K562 (cell line): ENCODE measurements around the gene POP5. TPM values are rescaled to one million over a fixed set of nuclear protein-coding genes. Genes with fewer than 3 reads are reported as not detected.
A peak's percentile ranks its signal among the peaks of the same experiment; 100 is the strongest.

Experiments
- ARID2 ChIP-seq: fragments of 450-650 bp; IDR thresholded peaks from 2 replicates; pipeline ENCODE4 v1.6.1; 2017; ENCODE audit warnings: antibody characterized with exemption, mild to moderate bottlenecking
- ASH1L ChIP-seq: fragments of 450-650 bp; IDR thresholded peaks from 2 replicates; pipeline ENCODE4 v1.6.1; 2018; ENCODE audit warnings: borderline replicate concordance, mild to moderate bottlenecking, low read depth; ENCODE audit not compliant: partially characterized antibody
- DNMT1 ChIP-seq: fragments of 450-650 bp; IDR thresholded peaks from 2 replicates; pipeline ENCODE4 v1.6.1; 2016; ENCODE audit warnings: antibody characterized with exemption, mild to moderate bottlenecking
- HLTF ChIP-seq: fragments of 450-650 bp; IDR thresholded peaks from 2 replicates; pipeline ENCODE4 v1.6.1; 2016
- MECOM ChIP-seq: fragments of 250-450 bp; sonication (Bioruptor Pico); IDR thresholded peaks from 2 replicates; pipeline ENCODE4 v1.8.0; 2022; ENCODE audit warnings: inconsistent platforms
- NFE2 ChIP-seq: IDR thresholded peaks from 2 replicates; pipeline ENCODE4 v1.6.1; 2014; ENCODE audit warnings: antibody characterized with exemption, low read depth
- OTX1 ChIP-seq: fragments of 450-650 bp; formaldehyde crosslinking; IDR thresholded peaks from 2 replicates; pipeline ENCODE4 v1.4.0; 2022; ENCODE audit warnings: mild to moderate bottlenecking
- PCBP1 ChIP-seq: fragments of 200-400 bp; formaldehyde crosslinking; IDR thresholded peaks from 2 replicates; pipeline ENCODE4 v1.6.1; 2018; ENCODE audit warnings: mild to moderate bottlenecking, low read depth, low read length; ENCODE audit not compliant: poor library complexity, severe bottlenecking
- PHF8 ChIP-seq: fragments of 200-600 bp; sonication (generic); IDR thresholded peaks from 2 replicates; pipeline ENCODE4 v1.6.1; 2012; ENCODE audit warnings: mixed run types, mild to moderate bottlenecking, inconsistent platforms, low read length, moderate library complexity, borderline replicate concordance
- POLR2B ChIP-seq: fragments of 450-650 bp; IDR thresholded peaks from 2 replicates; pipeline ENCODE4 v1.6.1; 2018; ENCODE audit warnings: low read depth; ENCODE audit not compliant: partially characterized antibody
- ZBTB17 ChIP-seq: fragments of 450-650 bp; formaldehyde crosslinking; IDR thresholded peaks from 2 replicates; pipeline ENCODE4 v1.4.0; 2020; ENCODE audit warnings: mild to moderate bottlenecking
- ZNF12 ChIP-seq: sonication (generic); formaldehyde crosslinking; IDR thresholded peaks from 2 replicates; pipeline ENCODE4 v1.4.0; 2020; ENCODE audit warnings: mild to moderate bottlenecking, missing genetic modification reagents
- ZNF589 ChIP-seq: fragments of 200-800 bp; sonication (Bioruptor generic); IDR thresholded peaks from 2 replicates; pipeline ENCODE4 v1.6.1; 2016; ENCODE audit warnings: low read depth, missing genetic modification characterization, missing compliant biosample characterization
- polyA plus RNA-seq, 8 experiments: library from polyadenylated mRNA; depleted of rRNA in 4 of 8; stranded (reverse) in 5 of 8; unstranded in 3 of 8; fragments of >200 nt; fragmentation: Nextera tagmentation in 2 of 8; fragmentation: Illumina TruSeq in 1 of 8; extraction: Ambion mirVana in 2 of 8; extraction: Trizol in 1 of 8; gene quantifications; 2 replicates each; pipeline versions ENCODE4 v1.2.1 to v1.2.3, GENCODE V29; 2011 to 2014; ENCODE audit warnings: inconsistent platforms in 1 of 8, missing spikeins in 1 of 8
- total RNA-seq, 7 experiments: library from RNA; depleted of rRNA in 6 of 7; stranded (reverse); fragments of >200 nt in 6 of 7; fragmentation: Illumina TruSeq in 2 of 7; extraction: Trizol in 2 of 7; gene quantifications; 2 replicates each; pipeline versions ENCODE4 v1.2.1 to v1.2.3, GENCODE V29; 2011 to 2021; ENCODE audit warnings: low replicate concordance in 1 of 7
- TF ChIP-seq, protein P1 (sequence below): fragments of 450-650 bp; IDR thresholded peaks from 2 replicates; pipeline ENCODE4 v1.6.1; 2016; ENCODE audit warnings: borderline replicate concordance
- TF ChIP-seq, protein P2 (sequence below): fragments of 450-650 bp; IDR thresholded peaks from 2 replicates; pipeline ENCODE4 v1.6.1; 2017; ENCODE audit warnings: antibody characterized with exemption, mild to moderate bottlenecking
- TF ChIP-seq, protein P3 (sequence below): sonication (generic); formaldehyde crosslinking; IDR thresholded peaks from 2 replicates; pipeline ENCODE4 v1.8.0; 2022; ENCODE audit warnings: mild to moderate bottlenecking, missing genetic modification reagents
- TF ChIP-seq, protein P4 (sequence below): fragments of 450-650 bp; IDR thresholded peaks from 2 replicates; pipeline ENCODE4 v1.6.1; 2016; ENCODE audit warnings: antibody characterized with exemption

POP5 gene
- total and polyA plus RNA-seq, 9 of the 15 experiments (the other 6 are each of a cell fraction or from before 2014, with no cell fraction given) = 57.5 to 253 (median 73.8) TPM

DNA sequence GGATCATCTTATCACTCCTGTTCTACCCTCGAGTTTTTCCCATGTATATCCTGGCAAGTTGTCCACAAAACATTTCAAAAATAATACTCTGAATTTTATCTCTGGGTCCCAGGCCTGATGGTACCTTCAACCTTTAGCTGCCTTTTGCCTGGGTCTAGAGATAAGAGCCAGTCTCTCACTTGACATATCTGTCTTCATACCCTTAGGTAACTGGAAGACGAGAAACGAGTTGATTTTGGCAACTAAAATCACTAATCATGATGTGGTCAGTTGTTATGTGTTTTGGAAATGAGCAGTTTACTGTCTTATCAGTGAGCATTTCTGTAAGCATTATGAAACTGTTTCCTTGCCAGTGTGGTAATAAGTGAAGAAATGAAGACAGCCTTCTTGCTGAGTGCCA lies 40.8 kb downstream of the POP5 start (continued):
- TF ChIP-seq PHF8 (no peak), ZNF589 (CRISPR knock-in tag) (peak; percentile 86), DNMT1 (no peak), ZBTB17 (CRISPR knock-in tag) (peak; percentile 56; the same call in 1 of the 2 replicates), POLR2B (no peak), ASH1L (no peak), MECOM (CRISPR knock-in tag) (no peak), OTX1 (no peak), ZNF12 (CRISPR knock-in tag) (no peak), ARID2 (no peak), HLTF (peak; percentile 64; the same call in 1 of the 2 replicates), NFE2 (peak; percentile 69), PCBP1 (no peak)
- TF ChIP-seq, protein P1, sequence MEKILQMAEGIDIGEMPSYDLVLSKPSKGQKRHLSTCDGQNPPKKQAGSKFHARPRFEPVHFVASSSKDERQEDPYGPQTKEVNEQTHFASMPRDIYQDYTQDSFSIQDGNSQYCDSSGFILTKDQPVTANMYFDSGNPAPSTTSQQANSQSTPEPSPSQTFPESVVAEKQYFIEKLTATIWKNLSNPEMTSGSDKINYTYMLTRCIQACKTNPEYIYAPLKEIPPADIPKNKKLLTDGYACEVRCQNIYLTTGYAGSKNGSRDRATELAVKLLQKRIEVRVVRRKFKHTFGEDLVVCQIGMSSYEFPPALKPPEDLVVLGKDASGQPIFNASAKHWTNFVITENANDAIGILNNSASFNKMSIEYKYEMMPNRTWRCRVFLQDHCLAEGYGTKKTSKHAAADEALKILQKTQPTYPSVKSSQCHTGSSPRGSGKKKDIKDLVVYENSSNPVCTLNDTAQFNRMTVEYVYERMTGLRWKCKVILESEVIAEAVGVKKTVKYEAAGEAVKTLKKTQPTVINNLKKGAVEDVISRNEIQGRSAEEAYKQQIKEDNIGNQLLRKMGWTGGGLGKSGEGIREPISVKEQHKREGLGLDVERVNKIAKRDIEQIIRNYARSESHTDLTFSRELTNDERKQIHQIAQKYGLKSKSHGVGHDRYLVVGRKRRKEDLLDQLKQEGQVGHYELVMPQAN = no peak
- TF ChIP-seq, protein P2, sequence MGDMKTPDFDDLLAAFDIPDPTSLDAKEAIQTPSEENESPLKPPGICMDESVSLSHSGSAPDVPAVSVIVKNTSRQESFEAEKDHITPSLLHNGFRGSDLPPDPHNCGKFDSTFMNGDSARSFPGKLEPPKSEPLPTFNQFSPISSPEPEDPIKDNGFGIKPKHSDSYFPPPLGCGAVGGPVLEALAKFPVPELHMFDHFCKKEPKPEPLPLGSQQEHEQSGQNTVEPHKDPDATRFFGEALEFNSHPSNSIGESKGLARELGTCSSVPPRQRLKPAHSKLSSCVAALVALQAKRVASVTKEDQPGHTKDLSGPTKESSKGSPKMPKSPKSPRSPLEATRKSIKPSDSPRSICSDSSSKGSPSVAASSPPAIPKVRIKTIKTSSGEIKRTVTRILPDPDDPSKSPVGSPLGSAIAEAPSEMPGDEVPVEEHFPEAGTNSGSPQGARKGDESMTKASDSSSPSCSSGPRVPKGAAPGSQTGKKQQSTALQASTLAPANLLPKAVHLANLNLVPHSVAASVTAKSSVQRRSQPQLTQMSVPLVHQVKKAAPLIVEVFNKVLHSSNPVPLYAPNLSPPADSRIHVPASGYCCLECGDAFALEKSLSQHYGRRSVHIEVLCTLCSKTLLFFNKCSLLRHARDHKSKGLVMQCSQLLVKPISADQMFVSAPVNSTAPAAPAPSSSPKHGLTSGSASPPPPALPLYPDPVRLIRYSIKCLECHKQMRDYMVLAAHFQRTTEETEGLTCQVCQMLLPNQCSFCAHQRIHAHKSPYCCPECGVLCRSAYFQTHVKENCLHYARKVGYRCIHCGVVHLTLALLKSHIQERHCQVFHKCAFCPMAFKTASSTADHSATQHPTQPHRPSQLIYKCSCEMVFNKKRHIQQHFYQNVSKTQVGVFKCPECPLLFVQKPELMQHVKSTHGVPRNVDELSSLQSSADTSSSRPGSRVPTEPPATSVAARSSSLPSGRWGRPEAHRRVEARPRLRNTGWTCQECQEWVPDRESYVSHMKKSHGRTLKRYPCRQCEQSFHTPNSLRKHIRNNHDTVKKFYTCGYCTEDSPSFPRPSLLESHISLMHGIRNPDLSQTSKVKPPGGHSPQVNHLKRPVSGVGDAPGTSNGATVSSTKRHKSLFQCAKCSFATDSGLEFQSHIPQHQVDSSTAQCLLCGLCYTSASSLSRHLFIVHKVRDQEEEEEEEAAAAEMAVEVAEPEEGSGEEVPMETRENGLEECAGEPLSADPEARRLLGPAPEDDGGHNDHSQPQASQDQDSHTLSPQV = no peak
- TF ChIP-seq, protein P3, sequence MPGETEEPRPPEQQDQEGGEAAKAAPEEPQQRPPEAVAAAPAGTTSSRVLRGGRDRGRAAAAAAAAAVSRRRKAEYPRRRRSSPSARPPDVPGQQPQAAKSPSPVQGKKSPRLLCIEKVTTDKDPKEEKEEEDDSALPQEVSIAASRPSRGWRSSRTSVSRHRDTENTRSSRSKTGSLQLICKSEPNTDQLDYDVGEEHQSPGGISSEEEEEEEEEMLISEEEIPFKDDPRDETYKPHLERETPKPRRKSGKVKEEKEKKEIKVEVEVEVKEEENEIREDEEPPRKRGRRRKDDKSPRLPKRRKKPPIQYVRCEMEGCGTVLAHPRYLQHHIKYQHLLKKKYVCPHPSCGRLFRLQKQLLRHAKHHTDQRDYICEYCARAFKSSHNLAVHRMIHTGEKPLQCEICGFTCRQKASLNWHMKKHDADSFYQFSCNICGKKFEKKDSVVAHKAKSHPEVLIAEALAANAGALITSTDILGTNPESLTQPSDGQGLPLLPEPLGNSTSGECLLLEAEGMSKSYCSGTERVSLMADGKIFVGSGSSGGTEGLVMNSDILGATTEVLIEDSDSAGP (CRISPR knock-in tag) = no peak
- TF ChIP-seq, protein P4, sequence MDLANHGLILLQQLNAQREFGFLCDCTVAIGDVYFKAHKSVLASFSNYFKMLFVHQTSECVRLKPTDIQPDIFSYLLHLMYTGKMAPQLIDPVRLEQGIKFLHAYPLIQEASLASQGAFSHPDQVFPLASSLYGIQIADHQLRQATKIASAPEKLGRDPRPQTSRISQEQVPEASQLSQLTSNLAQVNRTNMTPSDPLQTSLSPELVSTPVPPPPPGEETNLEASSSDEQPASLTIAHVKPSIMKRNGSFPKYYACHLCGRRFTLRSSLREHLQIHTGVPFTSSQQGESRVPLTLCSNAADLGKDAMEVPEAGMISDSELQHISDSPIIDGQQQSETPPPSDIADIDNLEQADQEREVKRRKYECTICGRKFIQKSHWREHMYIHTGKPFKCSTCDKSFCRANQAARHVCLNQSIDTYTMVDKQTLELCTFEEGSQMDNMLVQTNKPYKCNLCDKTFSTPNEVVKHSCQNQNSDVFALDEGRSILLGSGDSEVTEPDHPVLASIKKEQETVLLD = peak; percentile 59; the same call in 1 of the 2 replicates
